Upper lobe of left lung (tissue), 6 donors: ENCODE results near the gene KYAT1. TPM values are rescaled to one million over a fixed set of nuclear protein-coding genes. Genes with fewer than 3 reads are reported as not detected.

Experiments
- ATAC-seq, 2 donors: fragments of 200-7000 bp; cut with Tn5 transposase; one replicate each; pipeline ENCODE4 v1.9.1; 2022; ENCODE audit warnings: mild to moderate bottlenecking in 2 of 2, moderate library complexity in 2 of 2; ENCODE audit not compliant: low FRiP score in 2 of 2
- DNase-seq, 2 donors: peaks; one replicate each; pipeline ENCODE4 v3.0.0-alpha.2; 2019 to 2020
- H3K27ac ChIP-seq, 4 donors: fragments of 200-600 bp; sonication (generic); one replicate each; pipeline ENCODE4 v1.5.1; 2016 to 2019
- H3K27me3 ChIP-seq, 4 donors: fragments of 200-600 bp; sonication (generic); one replicate each; pipeline ENCODE4 v1.5.1; 2017 to 2019
- H3K36me3 ChIP-seq, 4 donors: fragments of 200-600 bp; sonication (generic); one replicate each; pipeline ENCODE4 v1.5.1; 2016 to 2019
- H3K4me1 ChIP-seq, 4 donors: fragments of 200-600 bp; sonication (generic); one replicate each; pipeline ENCODE4 v1.5.1; 2018 to 2019
- H3K4me3 ChIP-seq, 4 donors: fragments of 200-600 bp; sonication (generic); one replicate each; pipeline ENCODE4 v1.5.1; 2017 to 2019; ENCODE audit warnings: mild to moderate bottlenecking in 2 of 4, moderate library complexity in 1 of 4
- H3K9me3 ChIP-seq, 4 donors: fragments of 200-600 bp; sonication (generic); one replicate each; pipeline ENCODE4 v1.5.1; 2018 to 2019
- EP300 ChIP-seq, 4 donors: sonication (generic); formaldehyde crosslinking; IDR thresholded peaks; one replicate each; pipeline ENCODE4 v1.5.1; 2017; ENCODE audit warnings: antibody characterized with exemption in 4 of 4, control low read depth in 2 of 4
- POLR2A ChIP-seq, 4 donors: fragments of 450-650 bp; IDR thresholded peaks; one replicate each; pipeline ENCODE4 v1.5.1; 2016 to 2017; ENCODE audit warnings: antibody characterized with exemption in 4 of 4, mild to moderate bottlenecking in 2 of 4
- POLR2AphosphoS5 ChIP-seq, 2 donors: sonication (generic); formaldehyde crosslinking; IDR thresholded peaks; one replicate each; pipeline ENCODE4 v1.5.1; 2017; ENCODE audit warnings: antibody characterized with exemption in 2 of 2
- WGBS, 2 donors: methylation state at CpG; one replicate each; pipeline ENCODE4 v1.1.5; 2017 to 2018; 5-methylcytosine and 5-hydroxymethylcytosine counted together
- total RNA-seq, 6 donors: library from RNA; depleted of rRNA in 4 of 6; stranded (reverse); fragments of >200 nt in 4 of 6; gene quantifications; one replicate each; pipeline versions ENCODE4 v1.1.0 to v1.2.1, GENCODE V29; 2016 to 2021
- TF ChIP-seq, protein P1 (sequence below), 6 experiments: fragments of 450-650 bp in 4 of 6; fragments of 200-600 bp in 2 of 6; sonication (generic) in 2 of 6; IDR thresholded peaks; one replicate each; pipeline ENCODE4 v1.5.1; 2016 to 2019; ENCODE audit warnings: antibody characterized with exemption in 6 of 6
- donor health status: DM: no; HTN: no; CAD: no; lungs with moderate emphysema.
- donor health status: DM: no; HTN: yes; CAD: no; lungs with severe emphysema.

The KYAT1 gene
- total RNA-seq, 6 donors from 2014 or later: 3.9 to 10.5 (median 5.4) TPM

GRCh38 chr9:128913048-128913900 lies 31.5 kb upstream of the KYAT1 start:
- no peaks in the 10 kb centered on the region for H3K27me3 ChIP-seq
- H3K27ac ChIP-seq: peak overlapping the region; percentile 83 to 90 (median 88)
- H3K4me3 ChIP-seq: peak overlapping the region in 2 of 4 donors; percentile 5 to 21
- H3K4me1 ChIP-seq: peaks cover 79 to 90% (median 82%) of the 10 kb centered on the region in 4 donors
- H3K9me3 ChIP-seq: no peaks in the 10 kb centered on the region
- TF ChIP-seq, protein P1, sequence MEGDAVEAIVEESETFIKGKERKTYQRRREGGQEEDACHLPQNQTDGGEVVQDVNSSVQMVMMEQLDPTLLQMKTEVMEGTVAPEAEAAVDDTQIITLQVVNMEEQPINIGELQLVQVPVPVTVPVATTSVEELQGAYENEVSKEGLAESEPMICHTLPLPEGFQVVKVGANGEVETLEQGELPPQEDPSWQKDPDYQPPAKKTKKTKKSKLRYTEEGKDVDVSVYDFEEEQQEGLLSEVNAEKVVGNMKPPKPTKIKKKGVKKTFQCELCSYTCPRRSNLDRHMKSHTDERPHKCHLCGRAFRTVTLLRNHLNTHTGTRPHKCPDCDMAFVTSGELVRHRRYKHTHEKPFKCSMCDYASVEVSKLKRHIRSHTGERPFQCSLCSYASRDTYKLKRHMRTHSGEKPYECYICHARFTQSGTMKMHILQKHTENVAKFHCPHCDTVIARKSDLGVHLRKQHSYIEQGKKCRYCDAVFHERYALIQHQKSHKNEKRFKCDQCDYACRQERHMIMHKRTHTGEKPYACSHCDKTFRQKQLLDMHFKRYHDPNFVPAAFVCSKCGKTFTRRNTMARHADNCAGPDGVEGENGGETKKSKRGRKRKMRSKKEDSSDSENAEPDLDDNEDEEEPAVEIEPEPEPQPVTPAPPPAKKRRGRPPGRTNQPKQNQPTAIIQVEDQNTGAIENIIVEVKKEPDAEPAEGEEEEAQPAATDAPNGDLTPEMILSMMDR (IDR thresholded peaks at IDR 0.05): no peak
- TF ChIP-seq POLR2A (IDR thresholded peaks at IDR 0.05): no peak
- TF ChIP-seq POLR2AphosphoS5 (IDR thresholded peaks at IDR 0.05): no peak
- TF ChIP-seq EP300 (IDR thresholded peaks at IDR 0.05): no peak
- ATAC-seq (no peak), DNase-seq (peak; percentile 30 to 49)
- WGBS, 2 donors: 42 to 73% methylated on average over 12 to 14 of the region's 15 CpGs
- peaks cover 4 to 70% (median 34%) of the 10 kb centered on the region in 4 donors for H3K36me3 ChIP-seq

GRCh38 chr9:128912270-128912853 lies 30.6 kb upstream of the KYAT1 start:
- peak; percentile 55 to 78 for DNase-seq
- Histone ChIP-seq H3K27me3 (no peaks in the 10 kb centered on the region), H3K36me3 (peaks cover 13 to 70% (median 41%) of the 10 kb centered on the region in 4 donors), H3K9me3 (no peaks in the 10 kb centered on the region), H3K4me1 (peaks cover 75 to 85% (median 77%) of the 10 kb centered on the region in 4 donors), H3K4me3 (peak overlapping the region in 2 of 4 donors; percentile 5 to 21), H3K27ac (peak overlapping the region; percentile 83 to 90 (median 88))
- 56 to 68% methylated on average over 15 of the region's 15 CpGs for WGBS, 2 donors
- peak; percentile 11 to 74 for ATAC-seq
- TF ChIP-seq EP300 (IDR thresholded peaks at IDR 0.05): peak in 1 of 4 donors; percentile 87
- TF ChIP-seq POLR2AphosphoS5 (IDR thresholded peaks at IDR 0.05): peak; percentile 54 to 64
- TF ChIP-seq POLR2A (IDR thresholded peaks at IDR 0.05): peak in 1 of 4 donors; percentile 60
- TF ChIP-seq, protein P1 (IDR thresholded peaks at IDR 0.05): no peak

GRCh38 chr9:128911529-128912035 lies 29.8 kb upstream of the KYAT1 start:
- Histone ChIP-seq H3K4me3 (no peak overlapping the region), H3K36me3 (peaks cover 14 to 74% (median 41%) of the 10 kb centered on the region in 4 donors), H3K27me3 (no peaks in the 10 kb centered on the region), H3K27ac (peak overlapping the region; percentile 83 to 90 (median 88)), H3K4me1 (peaks cover 68 to 77% (median 71%) of the 10 kb centered on the region in 4 donors), H3K9me3 (no peaks in the 10 kb centered on the region)
- ATAC-seq: peak; percentile 51 to 70
- DNase-seq: peak; percentile 67 to 71
- 13 to 22% methylated on average over 5 to 8 of the region's 8 CpGs for whole genome bisulfite sequencing, 2 donors
- TF ChIP-seq, protein P1 (IDR thresholded peaks at IDR 0.05): no peak
- TF ChIP-seq POLR2AphosphoS5 (IDR thresholded peaks at IDR 0.05) (peak; percentile 73 to 86), EP300 (IDR thresholded peaks at IDR 0.05) (peak in 2 of 4 donors; percentile 90 to 94), POLR2A (IDR thresholded peaks at IDR 0.05) (peak in 1 of 4 donors; percentile 23)

GRCh38 chr9:128910906-128911305 lies 29.2 kb upstream of the KYAT1 start:
- no peaks in the 10 kb centered on the region for H3K27me3 ChIP-seq
- H3K9me3 ChIP-seq: no peaks in the 10 kb centered on the region
- H3K27ac ChIP-seq: peak overlapping the region; percentile 83 to 90 (median 88)
- peaks cover 14 to 69% (median 35%) of the 10 kb centered on the region in 4 donors for H3K36me3 ChIP-seq
- no peak overlapping the region for H3K4me3 ChIP-seq
- 83 to 88% methylated on average over 4 to 6 of the region's 6 CpGs for WGBS, 2 donors
- H3K4me1 ChIP-seq: peaks cover 62 to 71% (median 64%) of the 10 kb centered on the region in 4 donors
- TF ChIP-seq POLR2A (IDR thresholded peaks at IDR 0.05) (no peak), EP300 (IDR thresholded peaks at IDR 0.05) (no peak), POLR2AphosphoS5 (IDR thresholded peaks at IDR 0.05) (no peak)
- TF ChIP-seq, protein P1 (IDR thresholded peaks at IDR 0.05): no peak
- ATAC-seq (no peak), DNase-seq (no peak)
